Muscle layer of colon (tissue), 2 donors: ENCODE results near the gene PRLH.
"Not testable (repeated sequence)": the region's sequence is repeated elsewhere in the genome, so short reads cannot be mapped to it uniquely, and the experiment has no call there.

Experiments
- H3K27ac ChIP-seq: one replicate; pipeline ENCODE4 v1.7.0; 2013; ENCODE audit warnings: low read depth, mild to moderate bottlenecking, low read length, moderate library complexity
- H3K27me3 ChIP-seq, 2 donors: one replicate each; pipeline ENCODE4 v1.7.0; 2013; ENCODE audit warnings: low read length in 2 of 2, mild to moderate bottlenecking in 2 of 2; ENCODE audit not compliant: insufficient read depth in 2 of 2, control insufficient read depth in 1 of 2
- H3K36me3 ChIP-seq: one replicate; pipeline ENCODE4 v1.7.0; 2013; ENCODE audit warnings: mild to moderate bottlenecking, low read length; ENCODE audit not compliant: insufficient read depth
- H3K4me1 ChIP-seq: one replicate; pipeline ENCODE4 v1.7.0; 2013; ENCODE audit warnings: mild to moderate bottlenecking, low read length; ENCODE audit not compliant: insufficient read depth
- H3K4me3 ChIP-seq, 2 donors: one replicate each; pipeline ENCODE4 v1.7.0; 2013; ENCODE audit warnings: low read length in 2 of 2, low read depth in 1 of 2, mild to moderate bottlenecking in 1 of 2, moderate library complexity in 1 of 2
- H3K9ac ChIP-seq: one replicate; pipeline ENCODE4 v1.7.0; 2013; ENCODE audit warnings: low read length
- H3K9me3 ChIP-seq: one replicate; pipeline ENCODE4 v1.7.0; 2013; ENCODE audit warnings: mild to moderate bottlenecking, low read length
- donor health status: abdominal sarcoma.
- donor health status: Adenocarcinoma of cecum.

Gene PRLH

GRCh38 chr2:237591141-237591881, 24.9 kb downstream of the PRLH start:
- H3K27ac ChIP-seq: no peak overlapping the region
- H3K27me3 ChIP-seq: no peaks in the 10 kb centered on the region
- H3K4me1 ChIP-seq: peaks cover 21% of the 10 kb centered on the region
- H3K4me3 ChIP-seq: no peak overlapping the region
- no peaks in the 10 kb centered on the region for H3K36me3 ChIP-seq
- no peaks in the 10 kb centered on the region for H3K9me3 ChIP-seq
- H3K9ac ChIP-seq: no peak overlapping the region

- no peak overlapping the region for H3K9ac ChIP-seq
- no peak overlapping the region for H3K4me3 ChIP-seq
- no peaks in the 10 kb centered on the region for H3K27me3 ChIP-seq
- no peaks in the 10 kb centered on the region for H3K9me3 ChIP-seq
- no peaks in the 10 kb centered on the region for H3K36me3 ChIP-seq
- peaks cover 21% of the 10 kb centered on the region for H3K4me1 ChIP-seq
- no peak overlapping the region for H3K27ac ChIP-seq
These were observed 26.1 kb downstream of the PRLH start for GRCh38 chr2:237592425-237592980.

- H3K27ac ChIP-seq: no peak overlapping the region
- peaks cover 21% of the 10 kb centered on the region for H3K4me1 ChIP-seq
- H3K4me3 ChIP-seq: no peak overlapping the region
- no peaks in the 10 kb centered on the region for H3K36me3 ChIP-seq
- no peaks in the 10 kb centered on the region for H3K27me3 ChIP-seq
- H3K9ac ChIP-seq: no peak overlapping the region
- no peaks in the 10 kb centered on the region for H3K9me3 ChIP-seq
These were observed 26.7 kb downstream of the PRLH start for GRCh38 chr2:237593036-237593435.

GRCh38 chr2:237593596-237594320, 27.4 kb downstream of the PRLH start:
- Histone ChIP-seq H3K9me3 (no peaks in the 10 kb centered on the region), H3K27ac (no peak overlapping the region), H3K9ac (no peak overlapping the region), H3K4me3 (no peak overlapping the region), H3K4me1 (peaks cover 21% of the 10 kb centered on the region), H3K36me3 (no peaks in the 10 kb centered on the region), H3K27me3 (no peaks in the 10 kb centered on the region)

GRCh38 chr2:237594514-237594871, 28.1 kb downstream of the PRLH start:
- Histone ChIP-seq H3K27me3 (no peaks in the 10 kb centered on the region), H3K9me3 (no peaks in the 10 kb centered on the region), H3K4me1 (peaks cover 21% of the 10 kb centered on the region), H3K36me3 (no peaks in the 10 kb centered on the region), H3K27ac (no peak overlapping the region), H3K4me3 (no peak overlapping the region), H3K9ac (no peak overlapping the region)

- Histone ChIP-seq H3K4me1 (peaks cover 33% of the 10 kb centered on the region), H3K27ac (peak overlapping the region; percentile 30)
- not testable (repeated sequence) for H3K36me3 ChIP-seq, H3K4me3 ChIP-seq, H3K9me3 ChIP-seq, H3K27me3 ChIP-seq, H3K9ac ChIP-seq
These were observed 29.6 kb downstream of the PRLH start for GRCh38 chr2:237595829-237596519.

GRCh38 chr2:237596520-237597195, 30.3 kb downstream of the PRLH start:
- H3K27me3 ChIP-seq: no peaks in the 10 kb centered on the region
- H3K27ac ChIP-seq: peak overlapping the region; percentile 29
- no peak overlapping the region for H3K9ac ChIP-seq
- H3K9me3 ChIP-seq: no peaks in the 10 kb centered on the region
- no peaks in the 10 kb centered on the region for H3K36me3 ChIP-seq
- H3K4me3 ChIP-seq: no peak overlapping the region
- H3K4me1 ChIP-seq: peaks cover 34% of the 10 kb centered on the region

- Histone ChIP-seq H3K4me3 (no peak overlapping the region), H3K27ac (no peak overlapping the region), H3K9me3 (no peaks in the 10 kb centered on the region), H3K36me3 (no peaks in the 10 kb centered on the region), H3K4me1 (peaks cover 34% of the 10 kb centered on the region), H3K27me3 (no peaks in the 10 kb centered on the region), H3K9ac (no peak overlapping the region)
These were observed 31.1 kb downstream of the PRLH start for GRCh38 chr2:237597196-237598145.

- Histone ChIP-seq H3K9me3 (no peaks in the 10 kb centered on the region), H3K36me3 (no peaks in the 10 kb centered on the region), H3K9ac (no peak overlapping the region), H3K27me3 (no peaks in the 10 kb centered on the region), H3K4me1 (peaks cover 34% of the 10 kb centered on the region), H3K4me3 (no peak overlapping the region), H3K27ac (no peak overlapping the region)
These were observed 32.3 kb downstream of the PRLH start for GRCh38 chr2:237598468-237599208.
